ENCODE results near the gene MYO18B.

Gene MYO18B

GRCh38 chr22:26064048-26064447 is 322.1 kb downstream of the MYO18B start:
- no peak for DNase-seq

- no peak for DNase-seq
Observed at GRCh38 chr22:26065847-26066246, 323.9 kb downstream of the MYO18B start.

- DNase-seq: no peak
Observed at GRCh38 chr22:26066534-26066933, 324.5 kb downstream of the MYO18B start.

GRCh38 chr22:26068571-26068970 is 326.6 kb downstream of the MYO18B start:
- DNase-seq: no peak

GRCh38 chr22:26072621-26073020 is 330.6 kb downstream of the MYO18B start:
- DNase-seq: no peak

GRCh38 chr22:26075251-26075650 is 333.3 kb downstream of the MYO18B start:
- DNase-seq: no peak

- no peak for DNase-seq
Observed at GRCh38 chr22:26079009-26079408, 337.0 kb downstream of the MYO18B start.

Data from bone marrow (tissue), 2 donors.